ENCODE data around the gene RUFY4. TPM values are rescaled to one million over a fixed set of nuclear protein-coding genes. Genes with fewer than 3 reads are reported as not detected.
A peak's percentile ranks its signal among the peaks of the same experiment; 100 is the strongest.

The RUFY4 gene
- total RNA-seq, 1 donor from 2014 or later: 1.8 TPM

GRCh38 chr2:218060950-218061660 is 7.9 kb upstream of the RUFY4 start:
- no peak for DNase-seq
- no peaks in the 10 kb centered on the region for H3K9me3 Mint-ChIP-seq
- intact Hi-C loops (cut with micrococcal nuclease): no loop called here
- no peak overlapping the region for H3K27ac Mint-ChIP-seq
- no peak overlapping the region for H3K4me3 Mint-ChIP-seq
- peaks cover 14% of the 10 kb centered on the region for H3K27me3 Mint-ChIP-seq
- no peaks in the 10 kb centered on the region for H3K4me1 Mint-ChIP-seq
- no peaks in the 10 kb centered on the region for H3K36me3 Mint-ChIP-seq (ENCODE audit: low read depth)

- Mint-ChIP-seq H3K36me3 (ENCODE audit: low read depth) (no peaks in the 10 kb centered on the region), H3K9me3 (no peaks in the 10 kb centered on the region), H3K4me3 (no peak overlapping the region), H3K27me3 (peaks cover 11% of the 10 kb centered on the region), H3K27ac (no peak overlapping the region), H3K4me1 (peaks cover 9% of the 10 kb centered on the region)
- no peak for DNase-seq
- intact Hi-C loops (cut with micrococcal nuclease): no loop called here
Observed at GRCh38 chr2:218063486-218063885, 5.6 kb upstream of the RUFY4 start.

- no peak for DNase-seq
- H3K4me3 Mint-ChIP-seq: no peak overlapping the region
- intact Hi-C loops (cut with micrococcal nuclease): no loop called here
- no peaks in the 10 kb centered on the region for H3K36me3 Mint-ChIP-seq (ENCODE audit: low read depth)
- H3K4me1 Mint-ChIP-seq: peaks cover 13% of the 10 kb centered on the region
- no peak overlapping the region for H3K27ac Mint-ChIP-seq
- H3K9me3 Mint-ChIP-seq: no peaks in the 10 kb centered on the region
- H3K27me3 Mint-ChIP-seq: peaks cover 11% of the 10 kb centered on the region
Observed at GRCh38 chr2:218063896-218064295, 5.2 kb upstream of the RUFY4 start.

DNA sequence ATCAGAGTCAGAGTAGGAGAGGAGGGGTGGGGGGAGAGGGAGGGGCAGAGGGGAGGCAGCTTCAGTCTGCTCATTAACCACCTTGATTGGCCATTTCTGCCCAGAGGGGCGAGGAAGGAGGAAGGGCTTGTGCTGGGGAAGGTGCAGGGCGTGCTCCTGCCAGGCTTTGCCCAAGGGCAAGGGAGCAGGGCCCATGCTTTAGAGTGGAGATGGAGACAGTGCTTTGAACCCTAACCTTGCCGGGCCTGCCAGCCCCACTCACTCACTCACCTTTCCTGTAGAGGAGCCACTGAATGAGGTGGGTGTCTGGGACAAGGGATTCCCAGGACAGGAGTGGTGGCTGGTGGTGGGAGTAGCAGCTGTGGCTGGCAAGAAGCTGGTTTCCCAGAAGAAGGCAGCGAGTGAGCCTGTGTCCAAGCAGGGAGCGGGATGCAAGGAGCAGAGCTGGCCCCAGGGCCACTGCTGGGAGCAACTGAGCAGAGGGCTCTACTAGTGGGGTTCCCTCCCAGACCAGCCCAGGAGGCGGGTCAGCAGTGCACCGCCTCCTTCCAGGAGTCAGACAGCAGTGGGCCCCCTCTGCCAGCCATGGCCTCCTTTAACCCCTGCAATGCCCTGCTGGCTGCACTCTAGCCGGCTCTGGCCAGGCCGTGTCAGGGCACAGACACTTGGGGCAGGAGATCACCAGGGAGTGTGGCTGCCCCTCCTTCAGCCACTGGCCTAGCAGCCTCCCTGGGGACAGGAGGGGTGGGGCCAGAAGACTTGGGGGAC is 3.6 kb upstream of the RUFY4 start:
- intact Hi-C loops (cut with micrococcal nuclease): no loop called here

GRCh38 chr2:218066926-218067515 is 2.0 kb upstream of the RUFY4 start:
- no peak for DNase-seq
- peaks cover 6% of the 10 kb centered on the region for H3K27me3 Mint-ChIP-seq
- H3K4me3 Mint-ChIP-seq: no peak overlapping the region
- H3K9me3 Mint-ChIP-seq: no peaks in the 10 kb centered on the region
- H3K4me1 Mint-ChIP-seq: peaks cover 20% of the 10 kb centered on the region
- no peaks in the 10 kb centered on the region for H3K36me3 Mint-ChIP-seq (ENCODE audit: low read depth)
- H3K27ac Mint-ChIP-seq: no peak overlapping the region
- intact Hi-C loops (cut with micrococcal nuclease): no loop called here

More for the DNA sequence above, 3.6 kb upstream of the RUFY4 start:
- Mint-ChIP-seq H3K27ac (no peak overlapping the region), H3K27me3 (peaks cover 6% of the 10 kb centered on the region), H3K4me3 (no peak overlapping the region), H3K4me1 (peaks cover 20% of the 10 kb centered on the region), H3K36me3 (ENCODE audit: low read depth) (no peaks in the 10 kb centered on the region), H3K9me3 (no peaks in the 10 kb centered on the region)
- no peak for DNase-seq

DNA sequence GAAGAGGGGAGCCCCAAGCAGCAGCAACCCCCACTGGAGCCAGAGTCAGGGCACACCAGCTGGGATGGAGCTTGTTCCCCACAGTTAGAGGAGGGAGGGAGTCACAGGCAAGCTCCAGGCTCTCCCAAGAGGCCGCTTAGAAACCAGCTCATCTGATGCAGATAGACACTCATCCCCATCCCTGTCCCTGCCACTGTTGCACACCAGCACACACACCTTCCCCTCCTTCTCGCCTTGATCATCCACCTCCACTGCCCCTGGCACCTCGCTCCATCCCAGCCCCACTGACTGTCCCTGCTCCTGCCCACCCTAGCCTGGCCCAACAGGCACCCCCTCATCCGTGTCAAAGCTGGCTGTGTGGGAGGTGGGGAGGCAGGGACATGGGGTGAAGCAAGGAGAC is 1.5 kb upstream of the RUFY4 start:
- no peak overlapping the region for H3K27ac Mint-ChIP-seq
- H3K4me3 Mint-ChIP-seq: no peak overlapping the region
- H3K27me3 Mint-ChIP-seq: peaks cover 6% of the 10 kb centered on the region
- no peak for DNase-seq
- H3K4me1 Mint-ChIP-seq: peaks cover 20% of the 10 kb centered on the region
- no peaks in the 10 kb centered on the region for H3K9me3 Mint-ChIP-seq
- intact Hi-C loops (cut with micrococcal nuclease): no loop called here
- H3K36me3 Mint-ChIP-seq (ENCODE audit: low read depth): no peaks in the 10 kb centered on the region

DNA sequence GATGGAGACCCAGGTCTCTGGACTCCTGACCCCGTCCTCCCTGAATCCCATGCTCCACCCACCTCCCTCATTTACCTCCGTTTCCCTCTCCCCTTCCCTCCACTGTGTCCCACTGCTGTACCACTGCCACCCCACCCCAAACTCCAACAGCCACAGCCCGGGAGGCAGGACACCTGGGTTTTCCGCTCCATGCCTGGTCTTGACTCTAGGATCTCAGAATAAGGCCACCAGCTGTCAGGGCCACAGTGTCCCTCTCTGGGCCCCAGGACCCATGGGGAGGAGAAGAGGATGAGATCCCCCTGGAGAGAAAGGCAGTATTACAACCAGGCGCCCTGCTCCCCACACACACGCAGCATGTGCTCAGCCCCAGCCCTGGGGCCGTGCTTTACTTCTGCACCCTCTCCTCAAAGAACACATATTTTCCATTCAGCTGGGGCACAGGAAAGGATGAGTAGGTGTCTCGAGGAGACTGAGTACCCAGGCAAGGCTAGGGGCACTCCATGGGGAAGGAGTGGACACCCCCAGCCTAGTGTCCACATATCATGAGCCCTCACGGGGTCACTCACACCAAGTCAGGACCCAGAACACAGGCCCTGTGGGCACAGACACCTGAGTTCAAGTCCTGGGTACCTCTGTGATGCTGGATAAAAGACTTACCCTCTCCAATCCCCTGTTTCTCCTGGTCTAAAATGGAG is 700 bp downstream of the RUFY4 start:
- no peaks in the 10 kb centered on the region for H3K36me3 Mint-ChIP-seq (ENCODE audit: low read depth)

DNA sequence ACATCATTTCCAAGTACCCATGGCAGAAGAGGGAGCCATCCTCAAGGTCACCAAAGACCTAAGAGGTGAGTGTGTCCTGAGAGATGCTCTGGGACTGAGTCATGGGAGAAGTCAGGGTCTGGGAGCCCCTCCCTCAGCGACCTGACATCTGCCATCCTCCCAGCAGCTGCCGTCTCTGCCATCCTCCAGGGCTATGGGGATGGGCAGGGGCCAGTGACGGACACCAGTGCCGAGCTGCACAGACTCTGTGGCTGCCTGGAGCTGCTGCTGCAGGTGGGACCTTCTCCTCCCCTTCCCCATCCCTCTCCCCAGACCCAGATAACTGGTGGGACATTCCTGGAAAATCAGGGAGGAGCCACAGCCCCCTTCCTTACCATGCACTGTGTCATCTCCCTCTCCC is 1.5 kb downstream of the RUFY4 start:
- Mint-ChIP-seq H3K9me3 (no peaks in the 10 kb centered on the region), H3K36me3 (ENCODE audit: low read depth) (no peaks in the 10 kb centered on the region), H3K27me3 (peaks cover 6% of the 10 kb centered on the region), H3K4me3 (no peak overlapping the region), H3K27ac (no peak overlapping the region), H3K4me1 (peaks cover 21% of the 10 kb centered on the region)
- intact Hi-C loops (cut with micrococcal nuclease): no loop called here
- no peak for DNase-seq

More for the DNA sequence above, 700 bp downstream of the RUFY4 start:
- Mint-ChIP-seq H3K9me3 (no peaks in the 10 kb centered on the region), H3K4me3 (no peak overlapping the region), H3K4me1 (peaks cover 21% of the 10 kb centered on the region), H3K27me3 (peaks cover 6% of the 10 kb centered on the region), H3K27ac (no peak overlapping the region)
- intact Hi-C loops (cut with micrococcal nuclease): loop anchor here (2.0 kb wide), 1 partner anchor 281 kb away; no protein-coding TSS in a partner anchor
- no peak for DNase-seq

DNA sequence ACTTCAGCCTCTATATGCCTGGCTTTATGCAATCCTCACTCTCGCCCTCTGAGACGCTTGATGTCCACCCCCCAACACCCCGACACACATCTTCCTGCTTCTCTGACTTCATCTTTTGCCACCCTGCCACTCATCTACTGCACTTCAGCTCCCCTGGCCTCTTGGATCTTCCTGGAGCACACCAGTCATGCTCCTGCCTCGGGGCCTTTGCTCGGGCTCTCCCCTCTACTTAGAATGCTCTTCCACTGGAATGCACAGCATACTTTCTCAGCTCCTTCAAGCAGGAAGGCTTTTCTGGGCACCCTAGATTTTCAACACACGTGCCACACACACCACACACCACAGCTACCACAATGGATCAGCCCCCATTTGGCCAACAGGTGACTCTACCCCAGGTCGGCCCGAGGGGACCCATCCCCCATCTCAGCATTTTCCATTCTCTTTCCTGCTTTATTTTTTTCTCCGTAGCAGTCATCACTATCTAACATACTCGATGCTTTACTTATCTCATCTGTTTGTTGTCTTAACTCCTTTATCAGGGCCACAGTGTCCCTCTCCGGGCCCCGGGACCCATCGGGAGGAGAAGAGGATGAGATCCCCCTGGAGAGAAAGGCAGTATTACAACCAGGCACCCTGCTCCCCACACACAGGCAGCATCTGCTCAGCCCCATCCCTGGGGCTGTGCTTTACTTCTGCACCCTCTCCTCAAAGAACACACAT is 2.3 kb downstream of the RUFY4 start:
- H3K27ac Mint-ChIP-seq: no peak overlapping the region
- DNase-seq: no peak
- no peaks in the 10 kb centered on the region for H3K9me3 Mint-ChIP-seq
- peaks cover 21% of the 10 kb centered on the region for H3K4me1 Mint-ChIP-seq
- peaks cover 6% of the 10 kb centered on the region for H3K27me3 Mint-ChIP-seq
- H3K4me3 Mint-ChIP-seq: no peak overlapping the region
- intact Hi-C loops (cut with micrococcal nuclease): no loop called here
- no peaks in the 10 kb centered on the region for H3K36me3 Mint-ChIP-seq (ENCODE audit: low read depth)

DNA sequence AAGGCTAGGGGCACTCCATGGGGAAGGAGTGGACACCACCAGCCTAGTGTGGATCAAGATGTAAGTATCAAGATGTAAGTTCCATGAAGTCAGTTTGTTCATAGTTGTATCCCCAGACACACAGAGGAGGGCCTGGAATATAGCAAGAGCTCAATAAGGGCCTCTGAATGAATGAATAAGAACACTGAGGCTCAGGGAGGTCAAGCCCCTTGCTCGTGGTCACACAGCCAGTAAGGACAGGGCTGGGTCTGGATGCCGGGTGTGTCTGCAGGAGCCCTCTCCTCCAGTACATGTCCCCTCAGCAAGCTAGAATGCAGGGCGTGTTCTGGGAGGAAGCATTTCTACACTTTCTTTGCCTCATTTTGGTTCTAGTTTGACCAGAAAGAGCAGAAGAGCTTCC is 2.9 kb downstream of the RUFY4 start:
- H3K27ac Mint-ChIP-seq: no peak overlapping the region
- no peak overlapping the region for H3K4me3 Mint-ChIP-seq
- intact Hi-C loops (cut with micrococcal nuclease): no loop called here
- H3K27me3 Mint-ChIP-seq: peaks cover 2% of the 10 kb centered on the region
- peaks cover 19% of the 10 kb centered on the region for H3K4me1 Mint-ChIP-seq
- H3K36me3 Mint-ChIP-seq (ENCODE audit: low read depth): no peaks in the 10 kb centered on the region
- no peak for DNase-seq
- no peaks in the 10 kb centered on the region for H3K9me3 Mint-ChIP-seq

- intact Hi-C loops (cut with micrococcal nuclease): no loop called here
- H3K4me3 Mint-ChIP-seq: no peak overlapping the region
Observed at GRCh38 chr2:218072478-218073024, 3.5 kb downstream of the RUFY4 start.

DNA sequence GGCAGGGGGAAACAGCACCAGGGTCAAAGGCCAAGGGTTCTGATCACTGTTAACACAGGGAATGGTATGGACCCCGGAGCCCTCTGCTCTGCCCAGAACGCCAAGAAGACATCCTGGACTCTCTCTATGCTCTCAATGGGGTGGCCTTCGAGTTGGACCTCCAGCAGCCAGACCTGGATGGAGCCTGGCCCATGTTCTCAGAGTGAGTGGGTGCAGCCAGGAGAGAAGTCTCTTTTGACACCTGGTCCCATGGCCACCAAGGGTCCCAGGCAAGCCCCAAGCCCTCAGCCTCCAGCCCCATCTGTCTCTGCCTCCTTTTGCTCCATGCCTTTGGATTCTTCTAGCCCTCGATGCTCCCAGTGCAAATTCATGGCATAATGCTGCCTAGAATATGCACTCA is 4.1 kb downstream of the RUFY4 start:
- intact Hi-C loops (cut with micrococcal nuclease): no loop called here
- no peak for DNase-seq
- Mint-ChIP-seq H3K36me3 (ENCODE audit: low read depth) (no peaks in the 10 kb centered on the region), H3K4me1 (peaks cover 15% of the 10 kb centered on the region), H3K27ac (no peak overlapping the region), H3K27me3 (no peaks in the 10 kb centered on the region), H3K9me3 (no peaks in the 10 kb centered on the region), H3K4me3 (no peak overlapping the region)

More at GRCh38 chr2:218072478-218073024, 3.5 kb downstream of the RUFY4 start:
- no peaks in the 10 kb centered on the region for H3K9me3 Mint-ChIP-seq
- peaks cover 16% of the 10 kb centered on the region for H3K4me1 Mint-ChIP-seq
- peaks cover 1% of the 10 kb centered on the region for H3K27me3 Mint-ChIP-seq
- H3K27ac Mint-ChIP-seq: no peak overlapping the region
- H3K36me3 Mint-ChIP-seq (ENCODE audit: low read depth): no peaks in the 10 kb centered on the region
- DNase-seq: no peak

DNA sequence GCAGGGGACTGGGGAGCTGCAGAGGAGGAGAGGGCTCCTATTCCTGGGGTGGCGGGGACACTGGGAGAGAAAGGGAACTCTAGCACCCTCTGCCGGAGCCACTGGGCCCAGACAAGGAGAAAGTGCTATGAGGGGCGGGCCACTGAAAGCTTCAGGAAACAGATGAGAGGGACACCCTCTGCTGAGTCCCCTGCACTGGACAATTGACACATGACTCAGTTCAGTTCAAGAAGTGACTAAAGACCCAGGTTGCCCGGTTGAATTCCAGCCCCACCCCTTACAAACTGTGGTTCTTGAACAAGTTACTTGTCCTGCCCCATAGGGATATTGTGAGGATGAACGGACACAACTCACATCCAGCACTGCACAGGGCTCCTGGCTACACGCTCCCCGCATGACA is 5.0 kb downstream of the RUFY4 start:
- DNase-seq: peak; percentile 78
- H3K27me3 Mint-ChIP-seq: no peaks in the 10 kb centered on the region
- no peaks in the 10 kb centered on the region for H3K9me3 Mint-ChIP-seq
- no peak overlapping the region for H3K4me3 Mint-ChIP-seq
- peaks cover 7% of the 10 kb centered on the region for H3K4me1 Mint-ChIP-seq
- H3K36me3 Mint-ChIP-seq (ENCODE audit: low read depth): no peaks in the 10 kb centered on the region
- intact Hi-C loops (cut with micrococcal nuclease): no loop called here
- H3K27ac Mint-ChIP-seq: no peak overlapping the region

Data from activated CD4-positive, alpha-beta T cell treated with anti-CD3 and anti-CD28 coated beads, Interleukin-2, amount 10 ng/mL, durations not matched to agents 24 days and 14 days (primary cell).